ENCODE measurements around the gene ARMH1.
"Not testable (repeated sequence)": the region's sequence is repeated elsewhere in the genome, so short reads cannot be mapped to it uniquely, and the experiment has no call there.

Gene ARMH1

GRCh38 chr1:44695671-44696070 is 21.2 kb downstream of the ARMH1 start:
- no peak for DNase-seq

- DNase-seq: no peak
These were observed 21.6 kb downstream of the ARMH1 start for GRCh38 chr1:44696101-44696500.

GRCh38 chr1:44696789-44697345 is 22.4 kb downstream of the ARMH1 start:
- peak in 1 of 4 experiments; percentile 4 for DNase-seq

GRCh38 chr1:44698138-44698537 is 23.6 kb downstream of the ARMH1 start:
- DNase-seq: no peak

- DNase-seq: not testable (repeated sequence)
These were observed 24.9 kb downstream of the ARMH1 start for GRCh38 chr1:44699375-44699774.

GRCh38 chr1:44700573-44700972 is 26.1 kb downstream of the ARMH1 start:
- DNase-seq: no peak

- DNase-seq: no peak
These were observed 26.6 kb downstream of the ARMH1 start for GRCh38 chr1:44701141-44701573.

GRCh38 chr1:44705470-44705869 is 31.0 kb downstream of the ARMH1 start:
- DNase-seq: no peak

GRCh38 chr1:44705938-44706337 is 31.4 kb downstream of the ARMH1 start:
- DNase-seq: no peak

- no peak for DNase-seq
These were observed 32.8 kb downstream of the ARMH1 start for GRCh38 chr1:44707112-44707881.

GRCh38 chr1:44707959-44708831 is 33.7 kb downstream of the ARMH1 start:
- no peak for DNase-seq

- DNase-seq: no peak
These were observed 38.8 kb downstream of the ARMH1 start for GRCh38 chr1:44713321-44713781.

GRCh38 chr1:44714532-44714931 is 40.0 kb downstream of the ARMH1 start:
- DNase-seq: no peak

- peak in 2 of 4 experiments; percentile 20 to 25 for DNase-seq
These were observed 40.5 kb downstream of the ARMH1 start for GRCh38 chr1:44714944-44715571.

- no peak for DNase-seq
These were observed 42.6 kb downstream of the ARMH1 start for GRCh38 chr1:44717156-44717555.

- DNase-seq: no peak
These were observed 43.1 kb downstream of the ARMH1 start for GRCh38 chr1:44717653-44718052.

- DNase-seq: no peak
These were observed 43.6 kb downstream of the ARMH1 start for GRCh38 chr1:44718091-44718490.

- DNase-seq: no peak
These were observed 44.8 kb downstream of the ARMH1 start for GRCh38 chr1:44719318-44719717.

GRCh38 chr1:44720281-44720680 is 45.8 kb downstream of the ARMH1 start:
- DNase-seq: no peak

- DNase-seq: peak; percentile 20 to 63 (median 46)
These were observed 47.2 kb downstream of the ARMH1 start for GRCh38 chr1:44721485-44722361.

GRCh38 chr1:44723064-44723463 is 48.5 kb downstream of the ARMH1 start:
- no peak for DNase-seq

Data from activated CD4-positive, CD25-positive, alpha-beta regulatory T cell (primary cell).